ENCODE measurements around the gene GJC2. TPM values are rescaled to one million over a fixed set of nuclear protein-coding genes. Genes with fewer than 3 reads are reported as not detected.

GJC2 gene
- total RNA-seq, 4 donors from 2014 or later, result 0.20 to 7.1 (median 1.4) TPM

- TF ChIP-seq POLR2A (IDR thresholded peaks at IDR 0.05) (no peak), POLR2AphosphoS5 (IDR thresholded peaks at IDR 0.05) (no peak), EP300 (IDR thresholded peaks at IDR 0.05; ENCODE audit: low read depth) (no peak), CTCF (IDR thresholded peaks at IDR 0.05) (no peak)
- peak overlapping the region; percentile 88 to 97 (median 94) for H3K27ac ChIP-seq
- H3K27me3 ChIP-seq, result no peaks in the 10 kb centered on the region
- H3K4me3 ChIP-seq, result peak overlapping the region; percentile 68 to 97 (median 81)
- peaks cover 19 to 32% (median 24%) of the 10 kb centered on the region in 4 donors for H3K4me1 ChIP-seq
- H3K9me3 ChIP-seq, result no peaks in the 10 kb centered on the region
- H3K36me3 ChIP-seq, result no peaks in the 10 kb centered on the region
- in situ Hi-C loops (cut with MboI; ENCODE audit: low pct_ligation_motif_present in 1 of 4, low pct_unique_long_range_greater_than_20kb in 1 of 4, low sequenced_read_pairs in 3 of 4), result no loop called here
- intact Hi-C loops (cut with DNase I; ENCODE audit: low total_unique reads), result no loop called here
- no peak for DNase-seq
- 20 to 62% methylated on average over 1 to 11 of the region's 11 CpGs for WGBS, 2 donors (ENCODE audit: low coverage in 1 of 2)
Measured at GRCh38 chr1:228108055-228108690, 41.6 kb upstream of the GJC2 start.

- Histone ChIP-seq H3K27me3 (no peaks in the 10 kb centered on the region), H3K4me3 (peak overlapping the region; percentile 68 to 97 (median 81)), H3K27ac (peak overlapping the region; percentile 88 to 97 (median 94)), H3K4me1 (peaks cover 16 to 28% (median 21%) of the 10 kb centered on the region in 4 donors), H3K9me3 (no peaks in the 10 kb centered on the region), H3K36me3 (no peaks in the 10 kb centered on the region)
- no peak for DNase-seq
- WGBS, 2 donors (ENCODE audit: low coverage in 1 of 2), result 0 to 2% methylated on average over 1 to 8 of the region's 8 CpGs
- in situ Hi-C loops (cut with MboI; ENCODE audit: low pct_ligation_motif_present in 1 of 4, low pct_unique_long_range_greater_than_20kb in 1 of 4, low sequenced_read_pairs in 3 of 4) (no loop called here), intact Hi-C loops (cut with DNase I; ENCODE audit: low total_unique reads) (no loop called here)
- no peak for TF ChIP-seq CTCF (IDR thresholded peaks at IDR 0.05)
- no peak for TF ChIP-seq POLR2AphosphoS5 (IDR thresholded peaks at IDR 0.05)
- TF ChIP-seq EP300 (IDR thresholded peaks at IDR 0.05; ENCODE audit: low read depth), result no peak
- TF ChIP-seq POLR2A (IDR thresholded peaks at IDR 0.05), result no peak
Measured at GRCh38 chr1:228108742-228109072, 41.0 kb upstream of the GJC2 start.

DNA sequence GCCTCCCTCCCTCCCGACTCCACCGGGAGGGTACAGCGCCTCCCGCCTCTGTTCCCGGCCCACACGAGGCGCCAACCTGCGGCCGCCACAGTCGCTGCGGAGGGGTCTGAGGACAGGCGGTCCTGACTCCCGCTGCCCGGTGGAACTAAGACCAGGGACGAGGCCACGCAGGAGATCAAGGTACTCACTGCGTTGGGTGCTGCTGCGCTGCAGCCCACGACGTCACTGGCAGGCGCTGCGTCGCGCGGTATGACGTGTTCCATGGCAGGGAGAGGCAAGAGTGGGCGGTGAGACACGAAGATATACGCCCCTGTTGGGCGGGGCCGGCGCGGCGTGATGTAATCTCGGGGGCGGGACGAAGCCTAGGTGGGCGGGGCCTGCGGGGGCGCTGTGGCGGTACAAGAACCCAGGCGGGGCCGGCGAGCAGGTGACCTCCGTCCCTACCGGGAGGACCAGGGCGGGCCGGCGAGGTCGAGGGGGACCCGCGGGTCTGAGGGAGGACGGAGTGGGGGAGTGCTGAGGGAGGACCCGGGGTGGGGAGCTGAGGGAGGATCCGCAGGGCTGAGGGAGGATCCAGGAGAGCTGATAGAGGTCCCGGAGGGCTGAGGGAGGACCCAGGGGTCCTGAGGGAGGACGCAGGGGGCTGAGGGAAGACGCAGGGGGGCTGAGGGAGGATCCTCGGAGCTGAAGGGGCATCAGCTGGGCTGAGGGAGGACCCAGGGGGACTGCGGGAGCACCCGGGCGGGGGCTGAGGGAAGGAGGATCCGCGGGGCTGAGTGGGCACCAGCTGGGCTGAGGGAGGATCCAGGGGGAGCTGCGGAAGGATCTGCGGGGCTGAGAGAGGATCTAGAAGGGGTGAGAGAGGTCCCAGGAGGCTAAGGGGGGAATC, 40.4 kb upstream of the GJC2 start, which contains the start of gene MRPL55:
Gene MRPL55, minus strand, starts transcription at position 227 of the 889 bp plus-strand sequence. CDS start 1,039 bp downstream, outside the sequence.
- no peaks in the 10 kb centered on the region for H3K36me3 ChIP-seq
- H3K4me3 ChIP-seq, result peak within 1 kb of the TSS; percentile 68 to 97 (median 81)
- peak within 1 kb of the TSS; percentile 88 to 97 (median 94) for H3K27ac ChIP-seq
- H3K4me1 ChIP-seq, result peaks cover 16 to 22% (median 19%) of the 10 kb centered on the region in 4 donors
- in situ Hi-C loops (cut with MboI; ENCODE audit: low pct_ligation_motif_present in 1 of 4, low pct_unique_long_range_greater_than_20kb in 1 of 4, low sequenced_read_pairs in 3 of 4) (no loop called here), intact Hi-C loops (cut with DNase I; ENCODE audit: low total_unique reads) (no loop called here)
- WGBS, 2 donors (ENCODE audit: low coverage in 1 of 2), result 0 to 1% methylated on average over 2 to 66 of the region's 66 CpGs
- H3K9me3 ChIP-seq, result no peaks in the 10 kb centered on the region
- no peaks in the 10 kb centered on the region for H3K27me3 ChIP-seq
- peak; percentile 99 for DNase-seq
- TF ChIP-seq POLR2AphosphoS5 (IDR thresholded peaks at IDR 0.05) (peak; percentile 99 to 100 (median 99)), EP300 (IDR thresholded peaks at IDR 0.05; ENCODE audit: low read depth) (no peak), POLR2A (IDR thresholded peaks at IDR 0.05) (peak; percentile 98), CTCF (IDR thresholded peaks at IDR 0.05) (peak in 1 of 5 experiments; percentile 5)

DNA sequence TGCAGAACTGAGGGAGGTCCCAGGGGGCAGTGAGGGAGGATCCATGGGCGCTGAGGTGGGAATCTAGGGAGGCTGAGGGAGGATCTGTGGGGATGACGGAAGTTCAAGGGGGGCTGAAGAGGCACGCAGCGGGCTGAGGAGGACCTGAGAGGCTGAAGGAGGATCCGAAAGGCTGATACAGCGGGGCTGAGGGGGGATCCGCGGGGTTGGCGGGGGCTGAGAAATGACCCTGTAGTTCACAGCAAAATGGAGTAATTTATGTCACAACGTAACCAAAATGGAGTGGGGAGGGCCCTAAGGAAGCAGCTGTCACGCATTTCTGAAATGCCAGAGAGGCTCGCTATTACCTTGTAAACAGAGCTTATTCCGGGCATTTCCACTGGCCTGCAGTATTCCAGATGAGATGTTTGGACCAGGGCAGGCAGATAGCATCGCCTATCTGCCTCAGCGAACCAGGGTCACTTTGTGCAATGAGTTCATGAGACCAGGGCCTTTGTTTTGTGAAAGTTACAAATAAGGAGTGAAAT, 39.7 kb upstream of the GJC2 start:
- Histone ChIP-seq H3K4me3 (peak overlapping the region; percentile 68 to 90 (median 80)), H3K4me1 (peaks cover 16 to 22% (median 19%) of the 10 kb centered on the region in 4 donors), H3K36me3 (no peaks in the 10 kb centered on the region), H3K9me3 (no peaks in the 10 kb centered on the region), H3K27me3 (no peaks in the 10 kb centered on the region), H3K27ac (peak overlapping the region; percentile 88 to 97 (median 94))
- intact Hi-C loops (cut with DNase I; ENCODE audit: low total_unique reads) (no loop called here), in situ Hi-C loops (cut with MboI; ENCODE audit: low pct_ligation_motif_present in 1 of 4, low pct_unique_long_range_greater_than_20kb in 1 of 4, low sequenced_read_pairs in 3 of 4) (no loop called here)
- no peak for DNase-seq
- WGBS, 2 donors (ENCODE audit: low coverage in 1 of 2), result 20 to 33% methylated on average over 3 to 15 of the region's 15 CpGs
- TF ChIP-seq POLR2AphosphoS5 (IDR thresholded peaks at IDR 0.05) (no peak), EP300 (IDR thresholded peaks at IDR 0.05; ENCODE audit: low read depth) (no peak), CTCF (IDR thresholded peaks at IDR 0.05) (no peak), POLR2A (IDR thresholded peaks at IDR 0.05) (no peak)
